Gastrocnemius medialis (tissue), 4 donors: ENCODE data around the gene MCL1.

Source experiments
- POLR2A ChIP-seq, 2 donors: fragments of 450-650 bp; IDR thresholded peaks; one replicate each; pipeline ENCODE4 v1.6.1; 2017; ENCODE audit warnings: antibody characterized with exemption in 2 of 2, mild to moderate bottlenecking in 2 of 2, moderate library complexity in 2 of 2
- TF ChIP-seq, protein P1 (sequence below), 5 experiments: fragments of 450-650 bp in 3 of 5; fragments of 200-600 bp in 2 of 5; sonication (generic) in 2 of 5; IDR thresholded peaks in 4 of 5; conservative IDR thresholded peaks in 1 of 5; 1 replicate in 4 of 5; 2 replicates in 1 of 5; pipeline ENCODE4 v1.5.1; 2016 to 2019; ENCODE audit warnings: antibody characterized with exemption in 5 of 5, mild to moderate bottlenecking in 3 of 5, moderate library complexity in 3 of 5

DNA sequence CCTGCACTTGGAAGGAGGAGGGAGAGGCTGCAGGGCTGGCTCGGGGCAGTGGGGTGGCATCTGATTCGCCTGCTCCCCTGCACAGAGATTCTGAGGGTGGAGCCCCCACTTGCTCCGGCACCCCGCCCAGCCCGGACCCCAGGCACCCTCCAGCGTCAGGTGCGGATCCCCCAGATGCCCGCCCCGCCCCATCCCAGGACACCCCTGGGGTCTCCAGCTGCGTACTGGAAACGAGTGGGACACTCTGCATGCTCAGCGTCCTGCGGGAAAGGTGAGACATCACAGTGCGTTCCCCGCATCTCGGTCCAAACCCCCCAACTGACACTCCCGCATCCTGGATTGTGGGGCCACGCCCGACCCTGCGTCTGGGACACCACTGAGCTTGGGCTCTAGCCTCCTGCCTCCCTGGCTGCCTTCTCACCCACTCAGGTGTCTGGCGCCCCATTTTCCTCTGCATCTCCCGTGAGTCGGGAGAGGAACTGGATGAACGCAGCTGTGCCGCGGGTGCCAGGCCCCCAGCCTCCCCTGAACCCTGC, 22.3 kb downstream of the MCL1 start:
- TF ChIP-seq, protein P1, sequence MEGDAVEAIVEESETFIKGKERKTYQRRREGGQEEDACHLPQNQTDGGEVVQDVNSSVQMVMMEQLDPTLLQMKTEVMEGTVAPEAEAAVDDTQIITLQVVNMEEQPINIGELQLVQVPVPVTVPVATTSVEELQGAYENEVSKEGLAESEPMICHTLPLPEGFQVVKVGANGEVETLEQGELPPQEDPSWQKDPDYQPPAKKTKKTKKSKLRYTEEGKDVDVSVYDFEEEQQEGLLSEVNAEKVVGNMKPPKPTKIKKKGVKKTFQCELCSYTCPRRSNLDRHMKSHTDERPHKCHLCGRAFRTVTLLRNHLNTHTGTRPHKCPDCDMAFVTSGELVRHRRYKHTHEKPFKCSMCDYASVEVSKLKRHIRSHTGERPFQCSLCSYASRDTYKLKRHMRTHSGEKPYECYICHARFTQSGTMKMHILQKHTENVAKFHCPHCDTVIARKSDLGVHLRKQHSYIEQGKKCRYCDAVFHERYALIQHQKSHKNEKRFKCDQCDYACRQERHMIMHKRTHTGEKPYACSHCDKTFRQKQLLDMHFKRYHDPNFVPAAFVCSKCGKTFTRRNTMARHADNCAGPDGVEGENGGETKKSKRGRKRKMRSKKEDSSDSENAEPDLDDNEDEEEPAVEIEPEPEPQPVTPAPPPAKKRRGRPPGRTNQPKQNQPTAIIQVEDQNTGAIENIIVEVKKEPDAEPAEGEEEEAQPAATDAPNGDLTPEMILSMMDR (IDR thresholded peaks at IDR 0.05 in 4 of 5, conservative IDR thresholded peaks at IDR 0.05 in 1 of 5), result no peak
- no peak for TF ChIP-seq POLR2A (IDR thresholded peaks at IDR 0.05)
